SK-N-SH (cell line): ENCODE measurements around the gene TULP4.

Experiments used
- CTCF ChIP-seq: fragments of 200-600 bp; sonication (generic); IDR thresholded peaks from 2 replicates; pipeline ENCODE4 v1.6.1; 2017; ENCODE audit warnings: antibody characterized with exemption, mild to moderate bottlenecking, moderate library complexity
- EZH2phosphoT487 ChIP-seq: fragments of 200-600 bp; sonication (generic); IDR thresholded peaks from 2 replicates; pipeline ENCODE4 v1.6.1; 2017; ENCODE audit warnings: low read depth, mixed run types, mild to moderate bottlenecking, antibody characterized with exemption, moderate library complexity, borderline replicate concordance
- GABPA ChIP-seq: IDR thresholded peaks from 2 replicates; pipeline ENCODE4 v1.4.0; 2012; ENCODE audit warnings: low read depth, mild to moderate bottlenecking
- MAX ChIP-seq: IDR thresholded peaks from 2 replicates; pipeline ENCODE4 v1.4.0; 2012; ENCODE audit warnings: low read depth
- NRF1 ChIP-seq: IDR thresholded peaks from 2 replicates; pipeline ENCODE4 v1.6.1; 2012; ENCODE audit warnings: low read depth, mild to moderate bottlenecking, low read length
- POLR2AphosphoS5 ChIP-seq: IDR thresholded peaks from 2 replicates; pipeline ENCODE4 v1.6.1; 2012; ENCODE audit warnings: low read depth, low read length
- RAD21 ChIP-seq: IDR thresholded peaks from 2 replicates; pipeline ENCODE4 v1.6.1; 2012; ENCODE audit warnings: mild to moderate bottlenecking, low read length
- RFX5 ChIP-seq: IDR thresholded peaks from 2 replicates; pipeline ENCODE4 v1.6.1; 2012; ENCODE audit warnings: mild to moderate bottlenecking, improper control_type of control experiment, low read length
- SIN3A ChIP-seq: IDR thresholded peaks from 2 replicates; pipeline ENCODE4 v1.6.1; 2012; ENCODE audit warnings: low read depth, mild to moderate bottlenecking, low read length, moderate library complexity, borderline replicate concordance
- SMC3 ChIP-seq: IDR thresholded peaks from 2 replicates; pipeline ENCODE4 v1.6.1; 2012; ENCODE audit warnings: low read depth, low read length, improper control_type of control experiment
- TEAD4 ChIP-seq: IDR thresholded peaks from 2 replicates; pipeline ENCODE4 v1.4.0; 2012; ENCODE audit warnings: mild to moderate bottlenecking, borderline replicate concordance; ENCODE audit not compliant: insufficient read depth
- USF2 ChIP-seq: fragments of 150-350 bp; IDR thresholded peaks from 2 replicates; pipeline ENCODE4 v1.6.1; 2017; ENCODE audit warnings: antibody characterized with exemption, low read length, low read depth, borderline replicate concordance

- TF ChIP-seq NRF1 (no peak), CTCF (no peak), RAD21 (no peak), SIN3A (no peak), SMC3 (no peak), POLR2AphosphoS5 (no peak), RFX5 (no peak), MAX (no peak), EZH2phosphoT487 (no peak), GABPA (no peak), USF2 (no peak), TEAD4 (no peak)
These were observed 219.7 kb downstream of the TULP4 start for GRCh38 chr6:158531970-158532369.
